Measurements from ENCODE around the gene COX20.

- no peak for TF ChIP-seq CTCF (conservative IDR thresholded peaks at IDR 0.05 in 1 of 2, IDR thresholded peaks at IDR 0.05 in 1 of 2; ENCODE audit: low read depth in 1 of 2, low read length in 2 of 2)
- TF ChIP-seq EZH2 (IDR thresholded peaks at IDR 0.05; ENCODE audit: low read length, missing control alignments), result no peak
These were observed 2.3 kb downstream of the COX20 start for GRCh38 chr1:244837597-244838258.

Data from fibroblast of lung (primary cell).